MG63 (cell line): ENCODE results near the gene FGF11. TPM values are rescaled to one million over a fixed set of nuclear protein-coding genes. Genes with fewer than 3 reads are reported as not detected.
A peak's percentile ranks its signal among the peaks of the same experiment; 100 is the strongest.

ENCODE experiments used
- DNase-seq: peaks from one replicate; pipeline ENCODE4 v3.0.0-alpha.2; 2020
- H3K27me3 ChIP-seq: fragments of 250-450 bp; sonication (Bioruptor Pico); 2 replicates; pipeline ENCODE4 v1.5.1; 2020; ENCODE audit warnings: mild to moderate bottlenecking, moderate library complexity
- H3K36me3 ChIP-seq: fragments of 250-450 bp; sonication (Bioruptor Pico); 2 replicates; pipeline ENCODE4 v1.5.1; 2020; ENCODE audit warnings: mild to moderate bottlenecking, moderate library complexity
- H3K4me3 ChIP-seq: fragments of 250-450 bp; sonication (Bioruptor Pico); 2 replicates; pipeline ENCODE4 v1.5.1; 2020; ENCODE audit warnings: mild to moderate bottlenecking, moderate library complexity
- H3K9me3 ChIP-seq: fragments of 250-450 bp; sonication (Bioruptor Pico); 2 replicates; pipeline ENCODE4 v1.5.1; 2020; ENCODE audit warnings: mild to moderate bottlenecking, moderate library complexity
- total RNA-seq: library from RNA; depleted of rRNA; stranded (reverse); fragments of >200 nt; shearing (Covaris generic); gene quantifications from 2 replicates; pipeline ENCODE4 v1.2.3, GENCODE V29; 2014; ENCODE audit warnings: low replicate concordance; rRNA removed

The FGF11 gene
- not detected in 2 replicates for total RNA-seq

GRCh38 chr17:7439462-7440112, at the start of gene FGF11:
Gene FGF11 (plus strand): TSS chr17:7439512. CDS start chr17:7439621, 109 bp downstream.
- Histone ChIP-seq H3K4me3 (no peak within 1 kb of the TSS), H3K36me3 (no peaks in the 10 kb centered on the region), H3K9me3 (no peaks in the 10 kb centered on the region), H3K27me3 (no peaks in the 10 kb centered on the region; the same call in 1 of the 2 replicates)
- DNase-seq, result no peak

- Histone ChIP-seq H3K9me3 (no peaks in the 10 kb centered on the region), H3K36me3 (no peaks in the 10 kb centered on the region), H3K27me3 (no peaks in the 10 kb centered on the region), H3K4me3 (no peak overlapping the region)
- no peak for DNase-seq
Observed at GRCh38 chr17:7389924-7390910, 49.1 kb upstream of the FGF11 start.

- H3K4me3 ChIP-seq, result no peak overlapping the region
- no peak for DNase-seq
- no peaks in the 10 kb centered on the region for H3K36me3 ChIP-seq
- H3K9me3 ChIP-seq, result no peaks in the 10 kb centered on the region
- no peaks in the 10 kb centered on the region for H3K27me3 ChIP-seq
Observed at GRCh38 chr17:7391307-7391706, 48.0 kb upstream of the FGF11 start.

- H3K36me3 ChIP-seq, result no peaks in the 10 kb centered on the region
Observed at GRCh38 chr17:7392696-7393612, 46.4 kb upstream of the FGF11 start.

GRCh38 chr17:7393613-7394451, 45.5 kb upstream of the FGF11 start:
- no peak for DNase-seq
- Histone ChIP-seq H3K36me3 (no peaks in the 10 kb centered on the region), H3K27me3 (no peaks in the 10 kb centered on the region), H3K4me3 (peak overlapping the region; percentile 67), H3K9me3 (no peaks in the 10 kb centered on the region)

More at GRCh38 chr17:7392696-7393612, 46.4 kb upstream of the FGF11 start:
- Histone ChIP-seq H3K4me3 (peak overlapping the region; percentile 67), H3K27me3 (no peaks in the 10 kb centered on the region), H3K9me3 (no peaks in the 10 kb centered on the region)
- no peak for DNase-seq

- DNase-seq, result peak; percentile 87
- Histone ChIP-seq H3K27me3 (no peaks in the 10 kb centered on the region), H3K9me3 (no peaks in the 10 kb centered on the region), H3K36me3 (no peaks in the 10 kb centered on the region), H3K4me3 (peak within 1 kb of the TSS; percentile 67)
Observed at GRCh38 chr17:7394452-7395191, 44.7 kb upstream of the FGF11 start, which contains the start of gene PLSCR3. Gene PLSCR3 (minus strand): TSS chr17:7394525. CDS start chr17:7394110, 415 bp downstream.

- Histone ChIP-seq H3K27me3 (no peaks in the 10 kb centered on the region), H3K36me3 (no peaks in the 10 kb centered on the region), H3K9me3 (no peaks in the 10 kb centered on the region), H3K4me3 (no peak overlapping the region)
- DNase-seq, result no peak
Observed at GRCh38 chr17:7396147-7396546, 43.2 kb upstream of the FGF11 start.

- no peak for DNase-seq
- H3K9me3 ChIP-seq, result no peaks in the 10 kb centered on the region
- no peaks in the 10 kb centered on the region for H3K27me3 ChIP-seq
- no peaks in the 10 kb centered on the region for H3K36me3 ChIP-seq
- no peak overlapping the region for H3K4me3 ChIP-seq
Observed at GRCh38 chr17:7398612-7399011, 40.7 kb upstream of the FGF11 start.

GRCh38 chr17:7403043-7403726, 36.1 kb upstream of the FGF11 start:
- Histone ChIP-seq H3K27me3 (no peaks in the 10 kb centered on the region), H3K36me3 (no peaks in the 10 kb centered on the region), H3K9me3 (no peaks in the 10 kb centered on the region), H3K4me3 (peak overlapping the region; percentile 57)
- DNase-seq, result no peak

GRCh38 chr17:7403727-7403976, 35.7 kb upstream of the FGF11 start:
- H3K27me3 ChIP-seq, result no peaks in the 10 kb centered on the region

GRCh38 chr17:7403977-7404736, 35.2 kb upstream of the FGF11 start, which contains the start of gene TMEM256:
Gene TMEM256 (minus strand): TSS chr17:7404097. CDS start chr17:7404084, 13 bp downstream.
- no peaks in the 10 kb centered on the region for H3K9me3 ChIP-seq
- H3K36me3 ChIP-seq, result no peaks in the 10 kb centered on the region; the same call in 1 of the 2 replicates
- H3K27me3 ChIP-seq, result no peaks in the 10 kb centered on the region
- DNase-seq, result peak; percentile 96
- peak within 1 kb of the TSS; percentile 57 for H3K4me3 ChIP-seq

More at GRCh38 chr17:7403727-7403976, 35.7 kb upstream of the FGF11 start:
- Histone ChIP-seq H3K9me3 (no peaks in the 10 kb centered on the region), H3K36me3 (no peaks in the 10 kb centered on the region; the same call in 1 of the 2 replicates), H3K4me3 (peak overlapping the region; percentile 57)
- no peak for DNase-seq

GRCh38 chr17:7404737-7405349, 34.5 kb upstream of the FGF11 start:
- H3K9me3 ChIP-seq, result no peaks in the 10 kb centered on the region
- peak overlapping the region; percentile 57 for H3K4me3 ChIP-seq
- no peak for DNase-seq
- no peaks in the 10 kb centered on the region; the same call in 1 of the 2 replicates for H3K36me3 ChIP-seq
- no peaks in the 10 kb centered on the region for H3K27me3 ChIP-seq

- Histone ChIP-seq H3K36me3 (no peaks in the 10 kb centered on the region; the same call in 1 of the 2 replicates), H3K4me3 (peak overlapping the region; percentile 57), H3K27me3 (no peaks in the 10 kb centered on the region), H3K9me3 (no peaks in the 10 kb centered on the region)
- DNase-seq, result no peak
Observed at GRCh38 chr17:7405350-7406234, 33.7 kb upstream of the FGF11 start.
